Hepatocyte (in vitro differentiated cells): Measurements from ENCODE around the gene OLFM1.

Source experiments
- EZH2 ChIP-seq: fragments of 200-600 bp; sonication (generic); IDR thresholded peaks from 2 replicates; pipeline ENCODE4 v1.6.1; 2016; ENCODE audit warnings: antibody characterized with exemption, mild to moderate bottlenecking, borderline replicate concordance
- TF ChIP-seq, protein P1 (sequence below): fragments of 200-600 bp; sonication (generic); IDR thresholded peaks from 2 replicates; pipeline ENCODE4 v1.5.1; 2016; ENCODE audit warnings: antibody characterized with exemption, mild to moderate bottlenecking; ENCODE audit not compliant: poor library complexity

DNA sequence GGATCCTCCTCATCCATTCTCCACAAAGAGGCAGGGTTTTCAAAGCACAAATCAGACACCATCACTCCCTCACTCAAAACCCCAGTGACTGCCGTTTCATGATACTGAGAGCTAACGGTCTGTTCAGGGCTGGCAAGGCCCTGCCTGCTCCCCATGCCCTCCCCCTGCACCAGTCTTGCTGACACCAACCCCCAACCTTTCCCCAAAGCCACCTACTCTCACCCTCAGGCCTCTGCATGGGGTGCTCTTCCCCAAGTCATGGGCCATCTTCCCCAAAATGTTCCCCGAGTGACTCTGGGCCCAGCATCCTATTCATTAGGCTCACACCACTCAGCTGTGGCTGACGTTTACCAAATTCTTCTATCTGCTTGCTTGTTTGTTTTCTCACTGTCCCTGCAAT, 21.7 kb upstream of the OLFM1 start:
- TF ChIP-seq, protein P1, sequence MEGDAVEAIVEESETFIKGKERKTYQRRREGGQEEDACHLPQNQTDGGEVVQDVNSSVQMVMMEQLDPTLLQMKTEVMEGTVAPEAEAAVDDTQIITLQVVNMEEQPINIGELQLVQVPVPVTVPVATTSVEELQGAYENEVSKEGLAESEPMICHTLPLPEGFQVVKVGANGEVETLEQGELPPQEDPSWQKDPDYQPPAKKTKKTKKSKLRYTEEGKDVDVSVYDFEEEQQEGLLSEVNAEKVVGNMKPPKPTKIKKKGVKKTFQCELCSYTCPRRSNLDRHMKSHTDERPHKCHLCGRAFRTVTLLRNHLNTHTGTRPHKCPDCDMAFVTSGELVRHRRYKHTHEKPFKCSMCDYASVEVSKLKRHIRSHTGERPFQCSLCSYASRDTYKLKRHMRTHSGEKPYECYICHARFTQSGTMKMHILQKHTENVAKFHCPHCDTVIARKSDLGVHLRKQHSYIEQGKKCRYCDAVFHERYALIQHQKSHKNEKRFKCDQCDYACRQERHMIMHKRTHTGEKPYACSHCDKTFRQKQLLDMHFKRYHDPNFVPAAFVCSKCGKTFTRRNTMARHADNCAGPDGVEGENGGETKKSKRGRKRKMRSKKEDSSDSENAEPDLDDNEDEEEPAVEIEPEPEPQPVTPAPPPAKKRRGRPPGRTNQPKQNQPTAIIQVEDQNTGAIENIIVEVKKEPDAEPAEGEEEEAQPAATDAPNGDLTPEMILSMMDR: no peak
- TF ChIP-seq EZH2: no peak
